ENCODE results near the gene STAT1.

The STAT1 gene

DNA sequence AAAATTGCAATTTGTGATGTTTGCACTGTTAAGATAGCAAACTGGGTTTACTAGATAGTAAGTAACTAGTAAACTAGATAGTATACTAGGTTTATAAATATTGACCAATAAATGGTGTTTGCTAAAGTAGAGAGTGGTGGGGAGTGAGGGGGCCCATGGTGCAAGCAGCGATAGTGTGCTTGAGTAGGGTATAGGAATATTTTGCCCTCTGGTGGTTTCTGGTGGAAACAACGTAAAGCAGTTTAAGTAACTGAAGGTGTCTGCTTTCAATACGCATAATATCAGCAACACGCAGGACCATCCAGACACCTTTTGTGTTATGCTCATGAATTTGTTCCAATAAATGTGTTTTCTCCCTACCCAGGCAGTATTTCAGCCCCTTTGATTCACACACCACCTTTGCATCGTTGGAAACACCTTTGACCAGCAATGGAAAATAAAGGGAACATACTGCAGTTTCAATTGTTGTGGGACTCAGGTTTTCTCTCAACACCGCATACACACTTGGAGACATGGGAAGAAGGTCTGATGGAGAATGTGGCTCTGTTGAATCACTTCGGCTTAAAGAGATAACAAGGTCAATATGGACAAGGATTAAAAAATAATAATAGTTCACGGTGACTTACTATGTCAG lies 16.7 kb upstream of the STAT1 start:
- DNase-seq = no peak

GRCh38 chr2:191029280-191029950 lies 15.4 kb upstream of the STAT1 start:
- no peak for DNase-seq

DNA sequence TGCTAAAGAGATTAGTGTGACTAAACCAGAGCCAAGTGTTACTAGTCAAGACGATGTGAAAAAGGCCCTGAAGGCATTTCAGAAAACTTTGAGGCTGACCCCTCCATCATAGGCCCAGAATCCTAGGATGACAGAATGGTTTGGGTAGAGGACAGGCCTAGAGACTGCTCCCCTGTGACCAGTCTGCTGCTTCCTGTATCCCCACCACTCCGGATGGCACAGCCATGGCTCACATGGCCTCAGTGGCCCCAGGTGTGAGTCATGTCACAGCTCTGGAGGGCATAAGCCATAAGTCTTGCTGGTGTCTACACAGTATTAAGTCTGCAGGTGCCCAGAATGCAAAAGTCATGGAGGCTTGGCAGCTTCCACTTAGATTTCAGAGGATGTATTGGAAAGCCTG lies 12.4 kb upstream of the STAT1 start:
- DNase-seq = no peak

GRCh38 chr2:191025135-191025534 lies 11.2 kb upstream of the STAT1 start:
- no peak for DNase-seq

GRCh38 chr2:191023235-191023679 lies 9.3 kb upstream of the STAT1 start:
- DNase-seq = no peak

- DNase-seq = no peak
These were observed 6.9 kb upstream of the STAT1 start for GRCh38 chr2:191020742-191021381.

- DNase-seq = peak; percentile 88
These were observed 6.3 kb upstream of the STAT1 start for GRCh38 chr2:191020221-191020741.

DNA sequence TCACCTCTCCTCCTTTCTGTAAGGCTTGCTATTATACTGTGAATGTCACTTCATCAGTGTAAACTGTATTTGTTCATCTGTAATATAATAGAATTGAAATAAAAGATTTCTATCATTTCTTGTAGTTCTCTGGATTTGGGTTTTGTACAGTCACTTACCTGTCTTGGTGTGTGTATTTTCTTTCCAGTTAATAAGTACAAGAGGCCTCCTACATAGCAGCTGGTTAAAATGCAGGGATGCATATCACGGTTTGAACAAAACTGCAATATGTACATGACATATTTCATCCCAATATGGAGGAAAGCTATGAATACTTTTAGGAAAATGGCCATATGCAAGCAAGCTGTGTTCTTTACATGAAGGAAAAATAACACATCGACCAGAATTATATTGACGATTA lies 5.4 kb upstream of the STAT1 start:
- DNase-seq = no peak

- DNase-seq = no peak
These were observed 4.7 kb upstream of the STAT1 start for GRCh38 chr2:191018643-191019119.

DNA sequence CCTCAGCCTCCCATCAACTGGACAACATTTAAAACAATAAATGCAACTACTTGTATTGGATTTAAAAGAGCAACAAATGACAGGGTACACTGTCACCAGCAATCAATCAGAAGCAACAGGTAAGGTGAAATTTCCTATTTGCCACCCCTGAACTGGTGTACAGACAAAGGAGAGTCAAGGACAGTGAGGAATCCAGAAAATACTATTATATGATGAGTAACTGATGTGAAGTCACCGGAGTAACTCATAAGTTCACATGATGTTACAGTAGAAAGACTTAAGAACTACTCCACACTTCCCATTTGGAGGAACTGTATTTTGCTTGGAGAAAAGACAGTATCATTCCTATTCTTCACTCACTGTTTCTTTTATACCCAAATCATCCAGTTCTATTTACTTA lies 4.1 kb upstream of the STAT1 start:
- DNase-seq = no peak

DNA sequence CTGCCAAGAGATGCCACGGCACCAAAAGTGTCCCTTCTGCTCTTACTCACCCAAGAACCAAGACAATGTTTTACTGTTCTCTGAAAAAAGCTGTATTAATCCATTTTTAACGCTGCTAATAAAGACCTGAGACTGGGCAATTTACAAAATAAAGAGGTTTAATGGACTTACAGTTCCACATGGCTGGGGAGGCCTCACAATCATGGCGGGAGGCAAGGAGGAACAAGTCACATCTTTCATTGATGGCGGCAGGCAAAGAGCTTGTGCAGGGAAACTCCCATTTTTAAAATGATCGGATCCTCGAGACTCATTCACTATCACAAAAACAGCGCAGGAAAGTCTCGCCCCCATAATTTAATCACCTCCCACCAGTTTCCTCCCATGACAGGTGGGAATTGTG lies 1.9 kb upstream of the STAT1 start:
- DNase-seq = no peak

GRCh38 chr2:191015239-191015638 lies 1.3 kb upstream of the STAT1 start:
- no peak for DNase-seq

- DNase-seq = no peak
These were observed 666 bp upstream of the STAT1 start for GRCh38 chr2:191014653-191015020.

DNA sequence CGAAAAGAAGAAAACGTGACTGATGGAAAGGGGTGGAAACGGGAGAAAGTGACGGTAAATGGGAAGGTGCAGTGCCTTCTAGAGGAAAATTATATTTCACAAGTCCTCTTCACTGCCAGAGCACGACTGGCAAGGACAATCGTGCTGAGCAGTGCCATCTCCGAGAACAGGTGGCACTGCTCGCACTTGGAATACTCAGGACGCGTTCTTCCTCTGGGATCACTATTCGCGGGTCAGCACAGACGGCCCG lies 364 bp downstream of the STAT1 start:
- no peak for DNase-seq

DNA sequence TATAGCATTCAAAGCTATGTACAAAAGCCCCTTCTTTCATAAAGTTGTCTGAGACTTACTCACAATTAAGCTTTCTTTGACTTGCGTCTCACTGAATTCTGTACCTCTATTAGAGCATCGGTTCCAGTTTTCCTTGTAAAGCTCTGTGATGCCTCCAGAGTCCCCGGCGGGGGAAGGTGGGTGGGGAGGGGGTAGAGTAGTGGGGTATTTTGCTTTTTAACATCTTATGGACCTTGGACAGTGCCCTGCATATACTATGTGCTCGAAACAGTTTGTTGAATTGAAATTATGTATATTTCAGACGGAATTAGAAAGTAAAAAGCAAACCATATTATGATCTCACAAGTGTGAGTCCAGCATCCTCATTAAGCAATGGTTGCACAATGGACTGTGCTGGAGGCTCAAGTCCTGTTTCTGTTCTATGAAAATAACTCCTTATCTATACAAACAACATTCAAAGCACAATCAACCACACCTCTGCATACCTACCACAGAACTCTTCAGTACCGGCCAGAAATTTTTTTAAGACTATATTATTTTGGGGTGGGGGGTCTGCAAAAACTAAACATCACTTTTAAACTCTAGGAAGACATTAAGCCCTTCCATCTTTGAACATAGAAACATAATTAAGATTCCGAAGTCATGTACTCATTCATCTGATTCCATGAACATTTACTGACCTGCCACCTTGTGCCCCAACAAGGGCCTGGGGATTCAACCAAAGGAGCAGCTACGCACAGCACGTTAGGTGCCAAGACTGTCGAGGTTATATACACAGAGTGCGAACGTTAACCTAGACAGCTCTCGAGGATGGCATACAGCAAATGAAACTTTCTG lies 908 bp downstream of the STAT1 start:
- DNase-seq = no peak

DNA sequence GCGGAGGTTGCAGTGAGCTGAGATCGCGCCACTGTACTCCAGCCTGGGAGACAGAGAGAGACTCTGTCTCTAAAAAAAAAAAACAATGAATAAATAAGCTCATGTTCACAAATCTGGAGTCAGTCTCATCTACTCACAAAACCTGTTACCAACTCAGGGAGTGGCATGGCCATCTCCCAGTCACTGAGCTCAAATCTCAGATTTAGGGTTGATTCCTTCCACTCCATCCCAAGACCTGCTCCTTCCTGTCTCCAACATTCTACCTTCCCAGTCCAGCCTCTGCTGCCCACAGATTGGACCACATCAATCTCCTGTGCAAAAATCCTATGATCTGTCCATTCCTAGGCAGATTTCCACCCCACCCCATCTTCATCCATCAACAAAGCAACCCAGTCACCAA lies 1.6 kb downstream of the STAT1 start:
- DNase-seq = no peak

GRCh38 chr2:191010887-191011885 lies 2.8 kb downstream of the STAT1 start:
- DNase-seq = no peak

GRCh38 chr2:191009541-191010374 lies 4.2 kb downstream of the STAT1 start:
- no peak for DNase-seq

- DNase-seq = no peak
These were observed 5.7 kb downstream of the STAT1 start for GRCh38 chr2:191008286-191008685.

GRCh38 chr2:191006997-191007783 lies 6.8 kb downstream of the STAT1 start:
- DNase-seq = no peak

Measured in NCI-H2107 (cell line).